Hematopoietic multipotent progenitor cell treated with erythropoietin and hydrocortisone succinate and interleukin-3 and kit ligand, for 17 days (in vitro differentiated cells): ENCODE measurements around the gene RHOA.
"Not testable (repeated sequence)": the region's sequence is repeated elsewhere in the genome, so short reads cannot be mapped to it uniquely, and the experiment has no call there.

ENCODE experiments used
- DNase-seq: peaks from one replicate; pipeline ENCODE4 v3.0.0-alpha.2; 2015; ENCODE audit warnings: low spot score

RHOA gene

GRCh38 chr3:49411535-49411967 lies 225 bp downstream of the RHOA start:
- no peak for DNase-seq

- DNase-seq, result no peak
Measured at GRCh38 chr3:49410846-49411534, 786 bp downstream of the RHOA start.

- peak; percentile 32 for DNase-seq
Measured at GRCh38 chr3:49410066-49410845, 1.5 kb downstream of the RHOA start.

GRCh38 chr3:49406571-49407565 lies 4.9 kb downstream of the RHOA start:
- DNase-seq, result no peak

GRCh38 chr3:49405570-49405969 lies 6.2 kb downstream of the RHOA start:
- not testable (repeated sequence) for DNase-seq

- DNase-seq, result no peak
Measured at GRCh38 chr3:49403891-49404290, 7.9 kb downstream of the RHOA start.

GRCh38 chr3:49401766-49402165 lies 10.0 kb downstream of the RHOA start:
- no peak for DNase-seq

- no peak for DNase-seq
Measured at GRCh38 chr3:49399461-49399860, 12.3 kb downstream of the RHOA start.

- DNase-seq, result peak; percentile 79
Measured at GRCh38 chr3:49397470-49397869, 14.3 kb downstream of the RHOA start.

GRCh38 chr3:49391310-49391709 lies 20.5 kb downstream of the RHOA start:
- not testable (repeated sequence) for DNase-seq

GRCh38 chr3:49389297-49389696 lies 22.5 kb downstream of the RHOA start:
- DNase-seq, result no peak

- DNase-seq, result no peak
Measured at GRCh38 chr3:49388289-49388820, 23.4 kb downstream of the RHOA start.

GRCh38 chr3:49387721-49388120 lies 24.1 kb downstream of the RHOA start:
- DNase-seq, result no peak

- DNase-seq, result no peak
Measured at GRCh38 chr3:49386056-49386756, 25.6 kb downstream of the RHOA start.

GRCh38 chr3:49385617-49386016 lies 26.2 kb downstream of the RHOA start:
- no peak for DNase-seq

- DNase-seq, result no peak
Measured at GRCh38 chr3:49383387-49383786, 28.4 kb downstream of the RHOA start.

GRCh38 chr3:49378249-49378895 lies 33.4 kb downstream of the RHOA start:
- no peak for DNase-seq

GRCh38 chr3:49377483-49377882 lies 34.3 kb downstream of the RHOA start:
- no peak for DNase-seq

GRCh38 chr3:49371946-49372345 lies 39.8 kb downstream of the RHOA start:
- DNase-seq, result no peak

GRCh38 chr3:49370585-49371290 lies 41.0 kb downstream of the RHOA start:
- DNase-seq, result no peak
